Stimulated activated naive CD4-positive, alpha-beta T cell (primary cell): ENCODE data around the gene SASH3.
A peak's percentile ranks its signal among the peaks of the same experiment; 100 is the strongest.

Source experiments
- DNase-seq, 6 experiments: peaks; one replicate each; lab custom pipeline; 2025; lab: John Stamatoyannopoulos, UW

SASH3 gene

DNA sequence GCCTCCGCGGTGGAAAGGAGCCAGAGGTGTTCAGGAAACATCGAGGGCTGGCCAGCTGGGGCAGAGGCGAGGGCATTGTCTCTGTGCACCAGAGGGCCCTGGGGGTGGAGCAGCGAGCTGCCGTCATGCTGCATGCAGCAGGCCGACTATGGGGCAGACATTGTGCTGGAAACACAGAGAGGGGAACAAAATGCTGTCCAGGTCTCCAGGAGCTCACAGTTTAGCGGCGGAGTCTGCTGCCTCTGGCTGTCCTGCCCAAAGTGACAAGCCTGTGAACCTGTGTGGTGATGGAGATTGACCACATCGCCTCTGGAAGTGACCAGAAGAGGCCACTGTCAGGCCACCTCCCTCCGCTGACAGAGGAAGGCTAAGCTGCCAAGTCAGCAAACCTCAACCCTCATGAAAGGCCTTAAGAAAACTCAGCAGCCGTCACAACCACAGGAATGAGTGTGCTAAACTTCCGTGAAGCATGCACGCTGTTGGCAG, 20.1 kb upstream of the SASH3 start:
- peak in 5 of 6 experiments; percentile 16 to 58 (median 40) for DNase-seq

- DNase-seq, result no peak
Observed at GRCh38 chrX:129760155-129760554, 19.6 kb upstream of the SASH3 start.

GRCh38 chrX:129760981-129761380, 18.8 kb upstream of the SASH3 start:
- no peak for DNase-seq

DNA sequence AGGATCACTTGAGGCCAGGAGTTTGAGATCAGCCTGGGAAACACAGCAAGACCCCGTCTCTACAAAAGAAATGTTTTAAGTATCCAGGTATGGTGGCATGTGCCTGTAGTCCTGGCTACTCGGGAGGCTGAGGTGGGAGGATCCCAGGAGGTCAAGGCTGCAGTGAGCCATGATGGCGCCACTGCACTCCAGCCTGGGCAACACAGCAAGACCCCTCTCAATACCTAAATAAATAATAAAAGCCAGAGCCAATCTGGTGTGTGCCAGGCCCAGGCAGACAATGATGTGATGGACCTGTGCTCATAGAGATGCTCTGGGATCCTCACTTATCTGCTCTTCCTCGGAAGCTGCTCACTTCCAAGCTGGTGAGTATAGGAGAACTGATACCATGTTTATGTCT, 18.2 kb upstream of the SASH3 start:
- no peak for DNase-seq

DNA sequence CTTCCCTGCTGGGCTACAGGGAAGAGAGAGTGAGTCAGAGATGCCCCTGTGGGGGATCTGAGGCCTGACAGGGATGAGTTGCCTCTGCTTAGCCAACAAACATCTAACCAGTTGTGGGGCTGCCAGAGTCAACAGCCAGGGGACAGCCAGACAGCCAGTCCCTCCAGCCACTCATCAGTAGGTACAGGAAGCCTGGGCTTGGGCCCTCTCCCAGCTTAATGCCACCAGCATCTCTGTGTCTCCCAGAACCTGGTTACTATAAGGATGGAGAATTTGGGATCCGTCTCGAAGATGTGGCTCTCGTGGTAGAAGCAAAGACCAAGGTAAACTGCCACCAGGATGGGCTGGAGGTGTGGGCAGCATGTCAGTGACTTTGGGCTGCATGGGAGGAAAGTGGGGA, 17.3 kb upstream of the SASH3 start:
- DNase-seq, result no peak

GRCh38 chrX:129763666-129764065, 16.1 kb upstream of the SASH3 start:
- DNase-seq, result no peak

DNA sequence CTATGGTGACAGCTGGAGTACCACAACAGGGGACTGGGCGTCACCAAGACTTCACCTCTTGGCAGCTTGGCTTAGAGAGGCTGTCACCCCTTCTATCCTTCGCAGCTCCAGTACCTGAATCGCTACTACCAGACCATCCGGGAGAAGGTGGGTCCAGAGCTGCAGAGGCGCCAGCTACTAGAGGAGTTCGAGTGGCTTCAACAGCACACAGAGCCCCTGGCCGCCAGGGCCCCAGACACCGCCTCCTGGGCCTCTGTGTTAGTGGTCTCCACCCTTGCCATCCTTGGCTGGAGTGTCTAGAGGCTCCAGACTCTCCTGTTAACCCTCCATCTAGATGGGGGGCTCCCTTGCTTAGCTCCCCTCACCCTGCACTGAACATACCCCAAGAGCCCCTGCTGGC, 11.6 kb upstream of the SASH3 start:
- no peak for DNase-seq

GRCh38 chrX:129768586-129769466, 10.9 kb upstream of the SASH3 start:
- no peak for DNase-seq

- peak; percentile 55 to 87 (median 75) for DNase-seq
Observed at GRCh38 chrX:129769467-129770154, 10.1 kb upstream of the SASH3 start.

DNA sequence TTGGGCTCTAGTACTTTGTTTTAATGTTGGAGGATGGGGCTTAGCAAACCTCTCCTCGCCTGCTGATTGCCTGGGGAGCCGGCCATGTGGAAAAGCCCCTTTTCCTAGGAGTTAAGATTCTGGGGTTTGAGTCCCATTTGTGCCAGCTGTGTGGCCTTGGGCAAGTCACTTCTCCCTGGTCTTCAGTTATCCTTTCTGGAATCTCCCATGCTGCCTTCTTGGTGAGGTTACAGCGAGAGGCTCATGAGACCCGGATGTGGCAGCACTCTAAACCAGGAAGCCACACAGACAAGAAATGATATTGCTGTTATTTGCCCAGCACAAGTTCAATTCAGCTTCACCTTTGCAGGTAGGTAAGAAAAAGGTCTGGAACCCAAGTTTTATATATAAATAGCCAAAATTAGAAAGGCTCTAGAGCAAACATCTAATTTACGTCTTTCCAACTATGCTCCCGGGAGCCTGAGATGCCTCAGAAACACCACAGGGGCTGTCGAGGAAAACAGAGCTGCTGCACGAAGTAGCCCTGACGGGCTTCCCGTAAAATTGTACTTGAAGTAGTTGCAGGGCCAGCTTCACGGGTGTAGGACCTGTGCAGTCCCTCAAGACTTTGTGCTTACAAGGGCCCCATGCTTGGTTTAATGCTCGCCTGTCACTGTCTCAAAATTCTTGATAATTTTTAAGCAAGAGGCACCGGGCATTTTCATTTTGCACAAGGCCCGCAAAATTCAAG, 8.3 kb upstream of the SASH3 start:
- DNase-seq, result peak in 4 of 6 experiments; percentile 11 to 42 (median 34)

- DNase-seq, result no peak
Observed at GRCh38 chrX:129772796-129773431, 6.8 kb upstream of the SASH3 start.

GRCh38 chrX:129773649-129774458, 5.9 kb upstream of the SASH3 start:
- no peak for DNase-seq

DNA sequence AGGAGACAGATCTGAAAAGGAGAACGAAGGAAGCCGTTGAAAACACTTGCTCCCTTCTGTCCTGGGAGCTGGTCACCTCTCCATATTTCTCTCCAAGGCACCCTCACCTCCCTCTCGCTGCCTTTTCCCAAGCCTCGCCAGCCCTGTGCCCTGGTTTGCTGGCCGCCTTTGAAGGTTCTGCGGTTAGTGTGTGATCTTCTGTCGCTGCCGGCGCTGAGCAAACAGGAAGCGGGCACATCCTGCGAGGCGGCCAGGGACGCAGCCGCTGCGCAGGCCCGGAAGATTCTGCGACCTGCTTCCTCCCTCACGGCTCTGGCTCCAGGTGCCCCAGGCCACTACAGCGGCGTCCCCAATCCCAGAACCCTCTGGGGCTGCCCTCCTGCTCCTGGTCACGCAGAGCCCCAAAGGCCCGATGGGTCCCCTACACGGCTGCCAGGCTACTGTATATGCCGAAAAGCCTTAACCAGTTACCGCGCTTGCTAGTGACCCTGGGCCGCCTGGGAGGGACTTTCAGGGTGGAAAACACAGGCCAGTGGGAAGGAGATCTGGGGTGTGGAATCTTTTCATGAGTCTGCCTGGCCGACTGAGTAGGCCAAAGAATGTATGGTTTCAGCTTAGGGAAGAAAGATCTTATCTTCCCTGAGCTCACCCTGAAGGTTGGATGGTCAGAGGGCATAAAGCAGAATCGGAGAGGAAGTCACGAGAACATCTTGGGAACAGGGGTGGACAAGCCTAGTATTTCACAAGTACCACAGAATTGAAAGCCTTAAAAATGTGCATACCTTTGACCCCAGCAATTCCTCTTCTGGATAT, 2.3 kb upstream of the SASH3 start:
- peak; percentile 44 to 78 (median 63) for DNase-seq

- DNase-seq, result no peak
Observed at GRCh38 chrX:129779086-129779672, 570 bp upstream of the SASH3 start.

GRCh38 chrX:129780441-129781105, 824 bp downstream of the SASH3 start:
- DNase-seq, result peak in 1 of 6 experiments; percentile 11

DNA sequence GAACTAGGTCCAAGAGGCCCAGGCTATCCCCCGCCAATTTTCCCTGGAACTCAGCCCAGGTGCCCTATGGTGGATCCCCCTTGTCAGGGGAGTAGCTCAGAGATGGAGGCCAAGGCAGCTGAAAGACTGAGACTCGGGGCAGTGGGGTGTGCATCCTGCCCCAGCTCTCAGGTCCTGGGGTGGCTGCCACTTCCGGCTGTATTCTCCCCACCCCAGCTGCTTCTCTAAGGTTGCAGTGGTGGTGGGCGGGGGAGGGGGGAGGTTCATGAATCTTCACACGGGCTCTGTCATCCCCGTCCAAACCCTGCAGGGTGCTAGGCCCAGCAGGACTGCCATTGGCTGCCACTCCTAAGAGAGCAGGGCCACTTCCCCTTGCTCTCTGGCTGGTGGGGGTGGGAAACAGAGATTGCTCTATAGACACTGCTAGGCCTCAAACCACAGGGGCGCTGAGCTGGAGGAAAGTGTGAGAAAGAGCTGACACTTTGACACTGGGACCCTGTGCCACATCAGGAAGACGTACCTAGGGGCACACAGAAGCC, 1.5 kb downstream of the SASH3 start:
- DNase-seq, result peak; percentile 52 to 84 (median 74)

DNA sequence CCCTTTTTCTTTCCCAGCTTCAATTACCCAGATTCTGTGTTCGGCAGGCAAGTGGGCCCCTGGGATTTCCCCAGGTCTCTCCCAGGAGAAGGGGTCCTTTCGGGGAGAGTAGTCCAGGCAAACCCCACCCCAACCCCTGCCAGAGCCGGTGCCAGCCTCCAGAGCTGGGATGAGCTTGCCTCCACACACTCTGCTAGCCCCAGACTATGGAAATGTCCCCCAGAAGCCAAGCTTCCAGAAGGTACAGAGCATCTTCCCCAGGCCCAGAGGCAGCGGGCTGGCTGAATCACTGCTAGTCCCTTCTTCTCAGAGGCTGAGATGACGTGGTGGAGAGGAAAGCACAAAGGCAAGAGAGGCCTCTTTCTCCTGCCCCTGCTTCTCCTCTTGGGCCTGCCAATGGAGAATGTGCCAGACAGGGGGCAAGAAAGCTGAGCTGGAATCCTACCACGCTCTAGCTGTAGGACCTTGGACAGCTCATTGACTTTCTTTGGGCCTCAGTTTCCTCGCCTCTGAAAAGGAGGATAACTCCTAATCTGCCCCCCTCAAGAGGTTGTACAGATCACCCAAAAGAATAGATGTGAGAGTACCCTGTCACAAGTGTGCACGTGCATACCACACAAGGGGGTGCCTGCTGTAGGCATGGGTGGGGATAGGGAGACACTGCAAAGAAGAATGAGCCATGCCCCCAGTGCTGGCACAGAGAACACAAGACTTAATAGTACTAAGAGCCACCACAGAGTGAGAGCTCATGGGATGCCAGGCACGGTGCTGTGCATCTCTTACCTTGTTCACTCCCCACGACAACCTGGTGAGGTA, 2.1 kb downstream of the SASH3 start:
- DNase-seq, result peak in 4 of 6 experiments; percentile 19 to 38 (median 36)

- no peak for DNase-seq
Observed at GRCh38 chrX:129782706-129783105, 3.0 kb downstream of the SASH3 start.
